H1 (cell line): ENCODE results near the gene ENOX2. TPM values are rescaled to one million over a fixed set of nuclear protein-coding genes. Genes with fewer than 3 reads are reported as not detected.

Source experiments
- CTCF ChIA-PET: fragments of 300-600 bp; sonication (Branson Sonifier 250); formaldehyde crosslinking; loops from one replicate; lab custom pipeline; 2021; ENCODE audit not compliant: partially characterized antibody; lab: Charles Lee
- POLR2A ChIA-PET: fragments of 300-600 bp; sonication (Branson Sonifier 250); formaldehyde crosslinking; loops from one replicate; lab custom pipeline; 2021; ENCODE audit warnings: inconsistent platforms; ENCODE audit not compliant: partially characterized antibody; lab: Charles Lee
- DNase-seq, 2 experiments: peaks; one replicate each; pipeline versions ENCODE4 v3.0.0 to v3.0.0-alpha.2; 2010 to 2022; ENCODE audit warnings: low spot score in 2 of 2, low read depth in 1 of 2, mixed read lengths in 1 of 2
- FAIRE-seq: peaks from 2 replicates; lab custom pipeline; 2011; peaks lifted over from hg19 to GRCh38; lab: Jason Lieb, UNC
- H2AFZ ChIP-seq: 2 replicates; pipeline ENCODE4 v1.8.1; 2012; ENCODE audit warnings: low read length, inconsistent platforms
- H2AK5ac ChIP-seq: 2 replicates; pipeline ENCODE4 v1.6.1; 2013; ENCODE audit warnings: low read depth, low read length
- H2BK120ac ChIP-seq: replicated peaks from 2 replicates; pipeline ENCODE3; 2013; ENCODE audit warnings: low read depth, low read length, inconsistent platforms
- H2BK12ac ChIP-seq: 2 replicates; pipeline ENCODE4 v1.6.1; 2013; ENCODE audit warnings: low read depth, low read length
- H2BK15ac ChIP-seq: 2 replicates; pipeline ENCODE4 v1.6.1; 2013; ENCODE audit warnings: low read length
- H2BK20ac ChIP-seq: 2 replicates; pipeline ENCODE4 v1.6.1; 2013; ENCODE audit warnings: low read length
- H2BK5ac ChIP-seq: 2 replicates; pipeline ENCODE4 v1.6.1; 2013; ENCODE audit warnings: low read depth, low read length
- H3K14ac ChIP-seq: 2 replicates; pipeline ENCODE4 v1.6.1; 2013; ENCODE audit warnings: inconsistent platforms; ENCODE audit not compliant: insufficient read length
- H3K18ac ChIP-seq: 2 replicates; pipeline ENCODE4 v1.6.1; 2013; ENCODE audit warnings: low read length; ENCODE audit errors: extremely low read depth
- H3K23ac ChIP-seq: 2 replicates; pipeline ENCODE4 v1.6.1; 2013; ENCODE audit warnings: inconsistent platforms; ENCODE audit not compliant: insufficient read length
- H3K23me2 ChIP-seq: 2 replicates; pipeline ENCODE4 v1.6.1; 2013; ENCODE audit warnings: low read depth, low read length
- H3K27ac ChIP-seq: 2 replicates; pipeline ENCODE4 v1.6.1; 2011; ENCODE audit warnings: low read depth, low read length, inconsistent platforms
- H3K27me3 ChIP-seq, 4 experiments: replicated peaks in 1 of 4; 1 replicate in 1 of 4; 2 replicates in 3 of 4; pipeline versions ENCODE4 v1.6.1 to v1.8.1; 2011 to 2013; ENCODE audit warnings: low read length in 3 of 4, mild to moderate bottlenecking in 3 of 4, inconsistent platforms in 2 of 4, mixed read lengths in 2 of 4, moderate library complexity in 1 of 4; ENCODE audit not compliant: control insufficient read depth in 3 of 4, insufficient read depth in 3 of 4; ENCODE audit errors: extremely low read depth in 1 of 4
- H3K36me3 ChIP-seq, 4 experiments: 2 replicates each; pipeline versions ENCODE4 v1.6.1 to v1.8.1; 2011 to 2013; ENCODE audit warnings: mild to moderate bottlenecking in 4 of 4, low read length in 3 of 4, moderate library complexity in 2 of 4, control low read depth in 1 of 4, inconsistent platforms in 1 of 4; ENCODE audit not compliant: insufficient read depth in 4 of 4, control insufficient read depth in 2 of 4
- H3K4ac ChIP-seq: replicated peaks from 2 replicates; pipeline ENCODE3; 2013; ENCODE audit warnings: low read length, low read depth, mixed read lengths, inconsistent platforms; ENCODE audit not compliant: insufficient read length
- H3K4me1 ChIP-seq, 4 experiments: replicated peaks in 1 of 4; 1 replicate in 1 of 4; 2 replicates in 3 of 4; pipeline versions ENCODE4 v1.6.1 to v1.8.1; 2011 to 2013; ENCODE audit warnings: low read length in 3 of 4, inconsistent platforms in 2 of 4, mixed read lengths in 1 of 4; ENCODE audit not compliant: insufficient read depth in 4 of 4, control insufficient read depth in 3 of 4
- H3K4me2 ChIP-seq, 2 experiments: 2 replicates each; pipeline versions ENCODE4 v1.6.1 to v1.8.1; 2011 to 2013; ENCODE audit warnings: low read depth in 2 of 2, low read length in 2 of 2, control low read depth in 1 of 2, inconsistent platforms in 1 of 2, mild to moderate bottlenecking in 1 of 2; ENCODE audit not compliant: insufficient read depth in 1 of 2
- H3K4me3 ChIP-seq, 4 experiments: fragments of 200-600, 300-600 bp in 1 of 4; sonication (generic), shearing (Covaris generic), sonication (Bioruptor Twin) in 1 of 4; 2 replicates each; pipeline versions ENCODE4 v1.5.1 to v1.8.1; 2011 to 2016; ENCODE audit warnings: low read length in 4 of 4, low read depth in 3 of 4, control low read depth in 2 of 4, inconsistent platforms in 2 of 4, mild to moderate bottlenecking in 2 of 4, mixed read lengths in 1 of 4, moderate library complexity in 1 of 4; ENCODE audit not compliant: insufficient read depth in 2 of 4; ENCODE audit errors: extremely low read depth in 1 of 4
- H3K56ac ChIP-seq: replicated peaks from 2 replicates; pipeline ENCODE3; 2013; ENCODE audit warnings: low read depth, mild to moderate bottlenecking, mixed read lengths, low read length, inconsistent platforms; ENCODE audit not compliant: insufficient read length
- H3K79me1 ChIP-seq: 2 replicates; pipeline ENCODE4 v1.6.1; 2013; ENCODE audit warnings: low read depth, low read length, control low read depth
- H3K79me2 ChIP-seq, 2 experiments: 2 replicates each; pipeline versions ENCODE4 v1.6.1 to v1.8.1; 2012 to 2013; ENCODE audit warnings: low read length in 2 of 2, mild to moderate bottlenecking in 2 of 2, inconsistent platforms in 1 of 2; ENCODE audit not compliant: insufficient read depth in 2 of 2, control insufficient read depth in 1 of 2
- H3K9ac ChIP-seq, 4 experiments: replicated peaks in 1 of 4; 1 replicate in 1 of 4; 2 replicates in 3 of 4; pipeline versions ENCODE4 v1.6.1 to v1.8.1; 2011 to 2013; ENCODE audit warnings: low read depth in 3 of 4, low read length in 3 of 4, control low read depth in 2 of 4, mild to moderate bottlenecking in 2 of 4, moderate library complexity in 2 of 4, inconsistent platforms in 1 of 4; ENCODE audit errors: extremely low read depth in 1 of 4
- H3K9me3 ChIP-seq, 2 experiments: 2 replicates each; pipeline versions ENCODE4 v1.6.1 to v1.8.1; 2012 to 2013; ENCODE audit warnings: mild to moderate bottlenecking in 2 of 2, moderate library complexity in 2 of 2, control low read depth in 1 of 2, inconsistent platforms in 1 of 2, low read depth in 1 of 2, low read length in 1 of 2, mixed read lengths in 1 of 2; ENCODE audit not compliant: insufficient read depth in 2 of 2
- H4K20me1 ChIP-seq, 2 experiments: replicated peaks in 1 of 2; 2 replicates each; pipeline versions ENCODE3 to v1.8.1; 2011 to 2013; ENCODE audit warnings: inconsistent platforms in 2 of 2, low read length in 2 of 2, mild to moderate bottlenecking in 1 of 2; ENCODE audit not compliant: insufficient read depth in 2 of 2, control insufficient read depth in 1 of 2
- H4K5ac ChIP-seq: 2 replicates; pipeline ENCODE4 v1.6.1; 2013; ENCODE audit warnings: low read length, low read depth, mixed read lengths, inconsistent platforms; ENCODE audit not compliant: insufficient read length
- H4K8ac ChIP-seq: 2 replicates; pipeline ENCODE4 v1.8.0; 2013; ENCODE audit warnings: mild to moderate bottlenecking, moderate library complexity, low read length, inconsistent platforms; ENCODE audit not compliant: insufficient read depth; ENCODE audit errors: extremely low read depth
- H4K91ac ChIP-seq: replicated peaks from 2 replicates; pipeline ENCODE3; 2013; ENCODE audit warnings: low read length, mixed read lengths, inconsistent platforms; ENCODE audit not compliant: insufficient read length
- CBX8 ChIP-seq: fragments of 300-800, 300-1000 bp; sonication (generic); IDR thresholded peaks from 2 replicates; pipeline ENCODE4 v1.7.1; 2016; ENCODE audit warnings: low read depth, low read length, borderline replicate concordance
- CHD2 ChIP-seq: IDR thresholded peaks from 2 replicates; pipeline ENCODE4 v1.6.1; 2012; ENCODE audit warnings: low read length, improper control_type of control experiment
- CTBP2 ChIP-seq: IDR thresholded peaks from 2 replicates; pipeline ENCODE4 v1.7.0; 2011; ENCODE audit warnings: borderline replicate concordance, mild to moderate bottlenecking, moderate library complexity, mixed read lengths, low read length; ENCODE audit not compliant: insufficient read depth, insufficient read length
- E2F6 ChIP-seq: IDR thresholded peaks from 2 replicates; pipeline ENCODE4 v1.6.1; 2012; ENCODE audit warnings: inconsistent platforms
- JUND ChIP-seq: IDR thresholded peaks from 2 replicates; pipeline ENCODE4 v1.6.1; 2011; ENCODE audit warnings: mild to moderate bottlenecking, improper control_type of control experiment, low read length
- MAFK ChIP-seq: IDR thresholded peaks from 2 replicates; pipeline ENCODE4 v1.6.1; 2012; ENCODE audit warnings: low read depth, mild to moderate bottlenecking, improper control_type of control experiment, low read length
- SAP30 ChIP-seq: fragments of 300-600 bp; sonication (generic); IDR thresholded peaks from 2 replicates; pipeline ENCODE4 v1.7.1; 2012; ENCODE audit warnings: low read length, moderate library complexity, mild to moderate bottlenecking, inconsistent platforms; ENCODE audit not compliant: insufficient read depth, insufficient replicate concordance
- SIN3A ChIP-seq, 2 experiments: IDR thresholded peaks in 1 of 2; conservative IDR thresholded peaks in 1 of 2; 2 replicates each; pipeline ENCODE4 v1.6.1; 2011 to 2012; ENCODE audit warnings: low read length in 2 of 2, improper control_type of control experiment in 1 of 2, low read depth in 1 of 2, mild to moderate bottlenecking in 1 of 2
- SIRT6 ChIP-seq: IDR thresholded peaks from one replicate; pipeline ENCODE4 v1.7.1; 2012; ENCODE audit warnings: low read length, inconsistent platforms
- SIX5 ChIP-seq: IDR thresholded peaks from 2 replicates; pipeline ENCODE4 v1.6.1; 2011; ENCODE audit warnings: mild to moderate bottlenecking, low read depth, low read length
- TEAD4 ChIP-seq: IDR thresholded peaks from 2 replicates; pipeline ENCODE4 v1.6.1; 2012; ENCODE audit warnings: low read depth, low read length, inconsistent platforms, mixed read lengths
- ZNF274 ChIP-seq: IDR thresholded peaks from 2 replicates; pipeline ENCODE4 v1.7.0; 2012; ENCODE audit warnings: low read length, borderline replicate concordance; ENCODE audit errors: extremely low read depth
- WGBS, 2 experiments: shearing (Covaris generic) in 1 of 2; methylation state at CpG; one replicate each; pipeline versions ENCODE4 v1.1.6 to v1.1.7; 2013 to 2015; ENCODE audit warnings: low lambda C conversion rate in 2 of 2, mixed read lengths in 2 of 2, inconsistent platforms in 1 of 2, low coverage in 1 of 2, missing lambda C conversion rate in 1 of 2; ENCODE audit not compliant: insufficient replicate concordance in 2 of 2, insufficient coverage in 1 of 2, insufficient read length in 1 of 2; ENCODE audit errors: extremely low coverage in 1 of 2, missing lambda C conversion rate in 1 of 2; 5-methylcytosine and 5-hydroxymethylcytosine counted together
- polyA plus RNA-seq, 7 experiments: library from polyadenylated mRNA; depleted of rRNA in 3 of 7; stranded (reverse) in 5 of 7; unstranded in 2 of 7; fragments of >200 nt in 5 of 7; fragments of 200-250 nt in 2 of 7; gene quantifications; 1 replicate in 5 of 7; 2 replicates in 1 of 7; 4 replicates in 1 of 7; pipeline versions ENCODE4 v1.2.1 to v1.2.3, GENCODE V29; 2011 to 2013; ENCODE audit warnings: missing spikeins in 2 of 7, mixed read lengths in 2 of 7
- total RNA-seq: library from RNA; stranded (reverse); fragmentation: NEBNext Ultra II Directional; extraction: Animal tissue kit (Norgen Biotek cat#: 25700); gene quantifications from 2 replicates; pipeline ENCODE4 v1.2.1, GENCODE V29; 2021

Gene ENOX2
- total and polyA plus RNA-seq, 2 of the 8 experiments (the other 6 are each of a cell fraction or from before 2014, with no cell fraction given), result 4.5 to 12.3 TPM

- no peak overlapping the region for H3K27ac ChIP-seq
- H3K56ac ChIP-seq, result no peak overlapping the region
- no peak overlapping the region for H3K4me2 ChIP-seq
- H3K4me1 ChIP-seq, result no peaks in the 10 kb centered on the region
- H3K23ac ChIP-seq, result no peak overlapping the region
- H3K36me3 ChIP-seq, result no peaks in the 10 kb centered on the region
- ChIA-PET CTCF (no interaction called here), POLR2A (no interaction called here)
- no peak overlapping the region for H2BK20ac ChIP-seq
- no peak overlapping the region for H4K91ac ChIP-seq
- H2AFZ ChIP-seq, result no peak overlapping the region
- no peaks in the 10 kb centered on the region for H3K27me3 ChIP-seq
- H3K9me3 ChIP-seq, result no peaks in the 10 kb centered on the region
- DNase-seq, result no peak
- H3K23me2 ChIP-seq, result no peaks in the 10 kb centered on the region; the same call in 1 of the 2 replicates
- WGBS, 2 experiments, result 92% methylated on average over 2 of the region's 3 CpGs; no CpG with 5 or more reads in 1 of the 2 experiments
- H2BK12ac ChIP-seq, result no peak overlapping the region
- H4K8ac ChIP-seq, result 0 out of 2 replicates have a peak overlapping the region, but pooled peaks have one; percentile 25
- no peak overlapping the region for H4K5ac ChIP-seq
- H3K14ac ChIP-seq, result no peak overlapping the region
- H2BK120ac ChIP-seq, result no peak overlapping the region
- no peak for FAIRE-seq
- no peak overlapping the region for H3K9ac ChIP-seq
- H3K79me1 ChIP-seq, result no peaks in the 10 kb centered on the region
- H3K18ac ChIP-seq, result no peak overlapping the region
- no peak overlapping the region for H3K4me3 ChIP-seq
- no peaks in the 10 kb centered on the region for H4K20me1 ChIP-seq
- H3K4ac ChIP-seq, result no peak overlapping the region
- no peak overlapping the region for H2BK5ac ChIP-seq
- no peaks in the 10 kb centered on the region for H3K79me2 ChIP-seq
- H2AK5ac ChIP-seq, result no peak overlapping the region
- no peak overlapping the region for H2BK15ac ChIP-seq
- TF ChIP-seq E2F6 (no peak), SIX5 (no peak), SAP30 (no peak), CHD2 (no peak), SIN3A (conservative IDR thresholded peaks at IDR 0.05 in 1 of 2, IDR thresholded peaks at IDR 0.05 in 1 of 2; ENCODE audit: low read depth in 1 of 2, low read length in 2 of 2) (no peak), CTBP2 (no peak), SIRT6 (no peak), JUND (no peak), TEAD4 (no peak), CBX8 (no peak), MAFK (no peak), ZNF274 (no peak)
Measured at GRCh38 chrX:130810561-130810960, 92.4 kb downstream of the ENOX2 start.
